H9 (cell line): ENCODE results near the gene PKD1. TPM values are rescaled to one million over a fixed set of nuclear protein-coding genes. Genes with fewer than 3 reads are reported as not detected.

Source experiments
- DNase-seq: peaks from one replicate; pipeline ENCODE4 v3.0.0-alpha.2; 2017
- H2AFZ ChIP-seq: one replicate; pipeline ENCODE4 v1.6.1; 2013; ENCODE audit warnings: mild to moderate bottlenecking, low read length, control low read depth, moderate library complexity
- H2AK5ac ChIP-seq: 2 replicates; pipeline ENCODE4 v1.6.1; 2013; ENCODE audit warnings: low read length, control low read depth, mixed read lengths; ENCODE audit not compliant: insufficient read length
- H2BK120ac ChIP-seq: one replicate; pipeline ENCODE4 v1.6.1; 2013; ENCODE audit warnings: low read depth, mild to moderate bottlenecking, low read length, control low read depth, inconsistent platforms; ENCODE audit not compliant: poor library complexity, severe bottlenecking
- H2BK12ac ChIP-seq: 2 replicates; pipeline ENCODE4 v1.6.1; 2013; ENCODE audit warnings: low read length, control low read depth, mixed read lengths, low read depth; ENCODE audit not compliant: insufficient read length
- H2BK15ac ChIP-seq: 2 replicates; pipeline ENCODE4 v1.6.1; 2013; ENCODE audit warnings: low read depth, low read length, control low read depth
- H2BK20ac ChIP-seq: one replicate; pipeline ENCODE4 v1.6.1; 2013; ENCODE audit warnings: low read depth, mild to moderate bottlenecking, low read length, control low read depth, inconsistent platforms; ENCODE audit not compliant: poor library complexity, severe bottlenecking
- H2BK5ac ChIP-seq: 2 replicates; pipeline ENCODE4 v1.6.1; 2013; ENCODE audit warnings: low read length, control low read depth, mixed read lengths; ENCODE audit not compliant: insufficient read length
- H3K14ac ChIP-seq: 2 replicates; pipeline ENCODE4 v1.6.1; 2013; ENCODE audit warnings: low read length, control low read depth; ENCODE audit not compliant: insufficient read depth
- H3K18ac ChIP-seq: 2 replicates; pipeline ENCODE4 v1.6.1; 2013; ENCODE audit warnings: low read depth, mild to moderate bottlenecking, mixed read lengths, low read length, control low read depth; ENCODE audit not compliant: insufficient read length
- H3K23ac ChIP-seq: 2 replicates; pipeline ENCODE4 v1.6.1; 2013; ENCODE audit warnings: low read length, control low read depth, mixed read lengths, low read depth; ENCODE audit not compliant: insufficient read length
- H3K23me2 ChIP-seq: 2 replicates; pipeline ENCODE4 v1.6.1; 2013; ENCODE audit warnings: low read depth, mild to moderate bottlenecking, mixed read lengths, low read length, control low read depth; ENCODE audit not compliant: insufficient read length, poor library complexity, severe bottlenecking
- H3K27ac ChIP-seq: 2 replicates; pipeline ENCODE4 v1.5.1; 2013; ENCODE audit warnings: low read length, control low read depth, mixed read lengths, low read depth; ENCODE audit not compliant: insufficient read length
- H3K27me3 ChIP-seq: 2 replicates; pipeline ENCODE4 v1.6.1; 2013; ENCODE audit warnings: low read length, control low read depth, inconsistent platforms; ENCODE audit not compliant: insufficient read depth
- H3K4ac ChIP-seq: 2 replicates; pipeline ENCODE4 v1.6.1; 2013; ENCODE audit warnings: low read depth, mild to moderate bottlenecking, control low read depth, inconsistent platforms, low read length, moderate library complexity
- H3K4me1 ChIP-seq: 2 replicates; pipeline ENCODE4 v1.6.1; 2013; ENCODE audit warnings: low read length, control low read depth, inconsistent platforms; ENCODE audit not compliant: insufficient read depth
- H3K4me2 ChIP-seq: 2 replicates; pipeline ENCODE4 v1.6.1; 2013; ENCODE audit warnings: low read length, control low read depth, mixed read lengths; ENCODE audit not compliant: insufficient read length, insufficient read depth
- H3K56ac ChIP-seq: 2 replicates; pipeline ENCODE4 v1.6.1; 2013; ENCODE audit warnings: low read depth, mild to moderate bottlenecking, mixed read lengths, low read length, control low read depth; ENCODE audit not compliant: insufficient read length
- H3K79me1 ChIP-seq: 2 replicates; pipeline ENCODE4 v1.6.1; 2013; ENCODE audit warnings: low read depth, mild to moderate bottlenecking, moderate library complexity, low read length, control low read depth, inconsistent platforms; ENCODE audit not compliant: insufficient read depth, poor library complexity, severe bottlenecking
- H3K79me2 ChIP-seq: 2 replicates; pipeline ENCODE4 v1.6.1; 2013; ENCODE audit warnings: low read length, control low read depth, inconsistent platforms; ENCODE audit not compliant: insufficient read depth
- H3K9ac ChIP-seq: 2 replicates; pipeline ENCODE4 v1.6.1; 2013; ENCODE audit warnings: low read length, control low read depth, mixed read lengths; ENCODE audit not compliant: insufficient read length; ENCODE audit errors: extremely low read depth
- H3K9me3 ChIP-seq: one replicate; pipeline ENCODE4 v1.6.1; 2013; ENCODE audit warnings: low read depth, low read length, inconsistent platforms; ENCODE audit not compliant: control insufficient read depth
- H3T11ph ChIP-seq: one replicate; pipeline ENCODE4 v1.6.1; 2013; ENCODE audit warnings: mild to moderate bottlenecking, low read length, control low read depth, inconsistent platforms
- H4K20me1 ChIP-seq: one replicate; pipeline ENCODE4 v1.6.1; 2013; ENCODE audit not compliant: control insufficient read depth, insufficient read length, insufficient read depth
- H4K5ac ChIP-seq: 2 replicates; pipeline ENCODE4 v1.6.1; 2013; ENCODE audit warnings: low read depth, mild to moderate bottlenecking, mixed read lengths, low read length, control low read depth; ENCODE audit not compliant: insufficient read length
- H4K8ac ChIP-seq: replicated peaks from 2 replicates; pipeline ENCODE4 v1.6.1; 2013; ENCODE audit warnings: low read length, control low read depth, mixed read lengths, low read depth; ENCODE audit not compliant: insufficient read length
- H4K91ac ChIP-seq: 2 replicates; pipeline ENCODE4 v1.6.1; 2013; ENCODE audit warnings: low read depth, mild to moderate bottlenecking, moderate library complexity, mixed read lengths, low read length, control low read depth; ENCODE audit not compliant: insufficient read length
- H3K27ac Mint-ChIP-seq, 3 experiments: 2 replicates in 2 of 3; 3 replicates in 1 of 3; pipeline ENCODE4 v1.8.0; 2020 to 2021; ENCODE audit warnings: mixed read lengths in 3 of 3, mild to moderate bottlenecking in 1 of 3, moderate library complexity in 1 of 3
- H3K27me3 Mint-ChIP-seq: 2 replicates; pipeline ENCODE4 v1.8.0; 2021; ENCODE audit warnings: low read depth, mild to moderate bottlenecking, moderate library complexity, mixed read lengths
- H3K36me3 Mint-ChIP-seq, 3 experiments: 2 replicates in 2 of 3; 3 replicates in 1 of 3; pipeline ENCODE4 v1.8.0; 2020 to 2021; ENCODE audit warnings: low read depth in 3 of 3, mixed read lengths in 3 of 3; ENCODE audit not compliant: insufficient read depth in 1 of 3
- H3K4me1 Mint-ChIP-seq, 2 experiments: 2 replicates each; pipeline ENCODE4 v1.8.0; 2020; ENCODE audit warnings: mixed read lengths in 2 of 2
- H3K4me3 Mint-ChIP-seq, 2 experiments: 2 replicates in 1 of 2; 3 replicates in 1 of 2; pipeline ENCODE4 v1.8.0; 2020 to 2021; ENCODE audit warnings: mild to moderate bottlenecking in 2 of 2, mixed read lengths in 2 of 2, moderate library complexity in 1 of 2
- H3K9me3 Mint-ChIP-seq, 2 experiments: 2 replicates in 1 of 2; 3 replicates in 1 of 2; pipeline ENCODE4 v1.8.0; 2020; ENCODE audit warnings: mild to moderate bottlenecking in 2 of 2, mixed read lengths in 2 of 2, moderate library complexity in 1 of 2
- CTCF ChIP-seq: fragments of 200-600 bp; sonication (generic); conservative IDR thresholded peaks from 3 replicates; pipeline ENCODE4 v1.8.0; 2021; ENCODE audit warnings: antibody characterized with exemption, mild to moderate bottlenecking
- WGBS: extraction: QIAGEN DNeasy Blood & Tissue Kit; methylation state at CpG from one replicate; pipeline ENCODE4 v1.1.7; 2013; ENCODE audit warnings: missing lambda C conversion rate, low lambda C conversion rate, mixed read lengths; ENCODE audit not compliant: insufficient read length; ENCODE audit errors: extremely low coverage; 5-methylcytosine and 5-hydroxymethylcytosine counted together
- total RNA-seq: library from RNA; stranded (reverse); gene quantifications from 2 replicates; pipeline ENCODE4 v1.2.1, GENCODE V29; 2021

The PKD1 gene
- total RNA-seq, 1 experiment from 2014 or later = 88.0 TPM

- no peaks in the 10 kb centered on the region for H4K20me1 ChIP-seq
- no peaks in the 10 kb centered on the region for H3K4me1 ChIP-seq
- no peak overlapping the region for H4K8ac ChIP-seq
- H3K56ac ChIP-seq = no peak overlapping the region
- H3K36me3 Mint-ChIP-seq = peaks cover 5 to 40% (median 32%) of the 10 kb centered on the region in 3 experiments; a peak in 6 of 7 replicates
- no peak overlapping the region for H3K23ac ChIP-seq
- H3K9me3 Mint-ChIP-seq = no peaks in the 10 kb centered on the region
- H3K27ac ChIP-seq = no peak overlapping the region
- no peak overlapping the region for H3K4ac ChIP-seq
- H3K27ac Mint-ChIP-seq = no peak overlapping the region
- no peak for TF ChIP-seq CTCF
- no peak overlapping the region for H3K4me2 ChIP-seq
- no peak overlapping the region for H3T11ph ChIP-seq
- H3K27me3 Mint-ChIP-seq = no peaks in the 10 kb centered on the region
- WGBS = no CpG with 5 or more reads among the region's 24 CpGs
- no peaks in the 10 kb centered on the region for H3K79me1 ChIP-seq
- H3K18ac ChIP-seq = no peak overlapping the region
- H2AK5ac ChIP-seq = no peak overlapping the region
- H2BK20ac ChIP-seq = no peak overlapping the region
- no peak overlapping the region for H4K5ac ChIP-seq
- H2BK5ac ChIP-seq = no peak overlapping the region
- no peaks in the 10 kb centered on the region for H3K23me2 ChIP-seq
- H4K91ac ChIP-seq = no peak overlapping the region
- H2BK15ac ChIP-seq = no peak overlapping the region
- no peak overlapping the region for H2AFZ ChIP-seq
- no peak overlapping the region for H2BK12ac ChIP-seq
- H3K27me3 ChIP-seq = no peaks in the 10 kb centered on the region
- DNase-seq = no peak
- H3K4me3 Mint-ChIP-seq = no peak overlapping the region
- no peak overlapping the region for H3K9ac ChIP-seq
- H3K4me1 Mint-ChIP-seq = no peaks in the 10 kb centered on the region
- H3K14ac ChIP-seq = no peak overlapping the region
- no peaks in the 10 kb centered on the region for H3K9me3 ChIP-seq
- H3K79me2 ChIP-seq = no peaks in the 10 kb centered on the region
- no peak overlapping the region for H2BK120ac ChIP-seq
These were observed 60.1 kb downstream of the PKD1 start for GRCh38 chr16:2075631-2076030.
